ENCODE results near the gene DHX16.
"Not testable (repeated sequence)": the region's sequence is repeated elsewhere in the genome, so short reads cannot be mapped to it uniquely, and the experiment has no call there.

DHX16 gene

GRCh38 chr6:30672445-30673253 lies at the start of gene DHX16:
Gene DHX16 (minus strand): TSS chr6:30673006. CDS start chr6:30672841, 165 bp downstream.
- peak; percentile 95 for DNase-seq (ENCODE audit: extremely low read depth, low read depth)
- peak; percentile 88 for TF ChIP-seq CTCF (IDR thresholded peaks at IDR 0.05; ENCODE audit: low read depth, low read length)

GRCh38 chr6:30722025-30722279 lies 49.1 kb upstream of the DHX16 start:
- DNase-seq (ENCODE audit: extremely low read depth, low read depth) = not testable (repeated sequence)

GRCh38 chr6:30721198-30722024 lies 48.6 kb upstream of the DHX16 start:
- TF ChIP-seq CTCF (IDR thresholded peaks at IDR 0.05; ENCODE audit: low read depth, low read length) = peak; percentile 12
- peak; percentile 82 for DNase-seq (ENCODE audit: extremely low read depth, low read depth)

- no peak for DNase-seq (ENCODE audit: extremely low read depth, low read depth)
- TF ChIP-seq CTCF (IDR thresholded peaks at IDR 0.05; ENCODE audit: low read depth, low read length) = no peak
Measured at GRCh38 chr6:30720738-30721197, 48.0 kb upstream of the DHX16 start.

- no peak; the same call in 1 of the 2 replicates for TF ChIP-seq CTCF (IDR thresholded peaks at IDR 0.05; ENCODE audit: low read depth, low read length)
- peak; percentile 93 for DNase-seq (ENCODE audit: extremely low read depth, low read depth)
Measured at GRCh38 chr6:30719791-30720737, 47.3 kb upstream of the DHX16 start, which contains the start of gene TUBB. Gene TUBB (plus strand): TSS chr6:30720352. CDS start chr6:30720507, 155 bp downstream.

- DNase-seq (ENCODE audit: extremely low read depth, low read depth) = no peak
- no peak for TF ChIP-seq CTCF (IDR thresholded peaks at IDR 0.05; ENCODE audit: low read depth, low read length)
Measured at GRCh38 chr6:30719356-30719755, 46.5 kb upstream of the DHX16 start.

- DNase-seq (ENCODE audit: extremely low read depth, low read depth) = not testable (repeated sequence)
Measured at GRCh38 chr6:30717845-30718720, 45.3 kb upstream of the DHX16 start.

All from AG09319 (cell line).